ENCODE results near the gene IL6. TPM values are rescaled to one million over a fixed set of nuclear protein-coding genes. Genes with fewer than 3 reads are reported as not detected.
"Not testable (repeated sequence)": the region's sequence is repeated elsewhere in the genome, so short reads cannot be mapped to it uniquely, and the experiment has no call there.

IL6 gene
- total and polyA plus RNA-seq, 9 donors: 0.18 to 0.44 (median 0.31) TPM; not detected in 2

DNA sequence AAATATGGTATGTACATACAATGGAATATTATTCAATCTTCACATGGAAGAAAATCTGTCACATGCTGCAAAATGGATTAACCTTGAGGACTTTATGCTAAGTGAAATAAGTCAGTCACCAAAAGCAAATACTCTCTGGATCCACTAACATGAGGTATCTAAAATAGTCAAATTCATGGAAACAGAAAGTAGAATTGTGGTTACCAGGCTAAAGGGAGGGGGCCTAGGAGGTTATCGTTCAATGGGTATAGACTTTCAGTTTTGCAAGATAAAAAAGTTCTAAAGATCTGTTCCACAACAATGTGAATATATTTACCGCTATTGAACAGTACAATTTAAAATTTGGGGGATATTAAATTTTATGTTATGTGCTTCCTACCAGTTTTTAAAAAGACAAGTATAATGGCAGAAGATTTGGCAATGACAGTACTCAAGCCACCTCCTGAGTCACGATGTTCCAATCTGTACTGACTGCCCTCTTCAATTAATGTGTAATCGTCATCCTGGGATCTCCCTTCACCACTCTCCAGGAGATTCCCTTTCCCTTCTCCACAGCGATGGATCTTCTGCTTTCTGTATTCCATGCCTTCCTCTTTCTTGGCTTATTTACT, 32.3 kb upstream of the IL6 start:
- Histone ChIP-seq H3K9me3 (replicated peaks; ENCODE audit: control insufficient read depth, low read depth, low read length) (no peaks in the 10 kb centered on the region), H3K36me3 (ENCODE audit: control insufficient read depth, insufficient read depth, low read length) (no peaks in the 10 kb centered on the region), H3K4me3 (ENCODE audit: low read length) (no peak overlapping the region), H3K27ac (ENCODE audit: low read length) (no peak overlapping the region), H3K4me1 (ENCODE audit: control insufficient read depth, insufficient read depth, low read length) (no peaks in the 10 kb centered on the region), H3K27me3 (ENCODE audit: control insufficient read depth, insufficient read depth, low read length) (no peaks in the 10 kb centered on the region)
- DNase-seq: no peak
- 78% methylated on average over 2 of the region's 5 CpGs for WGBS (ENCODE audit: insufficient coverage)

DNA sequence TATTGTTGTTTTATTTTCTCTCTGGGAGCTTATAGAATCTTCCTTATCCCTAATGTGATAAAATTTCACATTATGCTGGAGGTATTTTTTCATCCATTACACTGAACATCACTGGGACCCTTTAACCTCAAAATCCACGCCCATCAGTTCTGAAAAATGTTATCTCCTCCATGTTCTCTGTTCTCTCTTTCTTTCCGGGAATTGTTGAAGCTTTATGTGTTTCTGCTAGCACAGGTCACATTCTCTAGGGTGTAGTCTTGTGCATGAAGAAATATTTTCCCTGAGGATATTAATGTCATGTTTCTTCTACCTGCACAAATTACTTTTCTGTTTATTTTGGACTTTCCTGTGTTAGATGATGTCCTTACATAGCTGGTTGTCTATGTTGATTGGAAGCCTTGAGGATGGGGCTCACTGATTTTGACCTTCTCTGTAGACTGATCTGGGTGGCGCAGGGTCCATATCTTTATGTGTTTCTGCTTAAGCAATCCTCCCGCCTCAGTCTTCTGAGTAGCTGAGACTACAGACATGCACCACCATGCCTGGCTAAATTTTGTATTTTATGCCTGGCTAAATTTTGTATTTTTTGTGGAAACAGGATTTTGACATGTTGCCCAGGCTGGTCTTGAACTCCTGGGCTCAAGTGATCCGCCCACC, 31.4 kb upstream of the IL6 start:
- Histone ChIP-seq H3K9me3 (replicated peaks; ENCODE audit: control insufficient read depth, low read depth, low read length) (no peaks in the 10 kb centered on the region), H3K4me1 (ENCODE audit: control insufficient read depth, insufficient read depth, low read length) (no peaks in the 10 kb centered on the region), H3K27ac (ENCODE audit: low read length) (no peak overlapping the region), H3K4me3 (ENCODE audit: low read length) (no peak overlapping the region), H3K36me3 (ENCODE audit: control insufficient read depth, insufficient read depth, low read length) (no peaks in the 10 kb centered on the region), H3K27me3 (ENCODE audit: control insufficient read depth, insufficient read depth, low read length) (no peaks in the 10 kb centered on the region)
- WGBS (ENCODE audit: insufficient coverage): 100% methylated on average over 1 of the region's 5 CpGs
- no peak for DNase-seq

DNA sequence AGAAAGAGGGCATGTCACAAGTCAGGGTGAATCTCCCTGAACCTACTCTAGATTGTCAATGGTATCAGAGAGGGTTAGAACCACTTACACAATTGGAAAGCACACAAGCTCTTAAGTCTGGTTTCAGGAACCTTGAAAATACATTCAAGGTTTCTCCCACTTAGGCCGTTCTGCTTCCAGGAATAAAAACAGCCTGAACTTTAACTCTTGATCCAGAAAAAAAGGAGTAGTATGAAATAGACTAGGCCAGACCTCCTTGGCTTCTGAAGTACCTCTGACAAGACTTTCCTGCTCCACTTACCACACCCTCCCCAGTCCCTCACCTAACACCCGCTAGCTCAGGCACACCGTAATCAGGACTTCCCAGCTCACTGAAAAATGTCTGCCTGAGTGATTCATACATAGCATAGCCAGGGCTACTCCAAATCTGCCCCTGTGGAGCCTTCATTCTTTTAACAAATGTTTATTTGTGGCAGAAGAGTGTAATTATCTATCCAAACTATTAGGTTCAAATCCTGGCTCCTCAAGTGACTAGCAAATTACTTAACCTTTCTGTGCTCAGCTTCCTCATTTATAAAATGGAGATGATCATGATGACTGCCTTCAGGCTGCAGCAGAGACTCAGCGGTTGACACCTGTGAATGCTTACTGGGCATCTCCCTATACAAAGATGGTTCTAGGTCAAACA, 30.3 kb upstream of the IL6 start:
- Histone ChIP-seq H3K9me3 (replicated peaks; ENCODE audit: control insufficient read depth, low read depth, low read length) (no peaks in the 10 kb centered on the region), H3K4me1 (ENCODE audit: control insufficient read depth, insufficient read depth, low read length) (no peaks in the 10 kb centered on the region), H3K4me3 (ENCODE audit: low read length) (no peak overlapping the region), H3K27me3 (ENCODE audit: control insufficient read depth, insufficient read depth, low read length) (no peaks in the 10 kb centered on the region), H3K27ac (ENCODE audit: low read length) (no peak overlapping the region), H3K36me3 (ENCODE audit: control insufficient read depth, insufficient read depth, low read length) (no peaks in the 10 kb centered on the region)
- 33% methylated on average over 1 of the region's 4 CpGs for WGBS (ENCODE audit: insufficient coverage)
- peak; percentile 12 for DNase-seq

DNA sequence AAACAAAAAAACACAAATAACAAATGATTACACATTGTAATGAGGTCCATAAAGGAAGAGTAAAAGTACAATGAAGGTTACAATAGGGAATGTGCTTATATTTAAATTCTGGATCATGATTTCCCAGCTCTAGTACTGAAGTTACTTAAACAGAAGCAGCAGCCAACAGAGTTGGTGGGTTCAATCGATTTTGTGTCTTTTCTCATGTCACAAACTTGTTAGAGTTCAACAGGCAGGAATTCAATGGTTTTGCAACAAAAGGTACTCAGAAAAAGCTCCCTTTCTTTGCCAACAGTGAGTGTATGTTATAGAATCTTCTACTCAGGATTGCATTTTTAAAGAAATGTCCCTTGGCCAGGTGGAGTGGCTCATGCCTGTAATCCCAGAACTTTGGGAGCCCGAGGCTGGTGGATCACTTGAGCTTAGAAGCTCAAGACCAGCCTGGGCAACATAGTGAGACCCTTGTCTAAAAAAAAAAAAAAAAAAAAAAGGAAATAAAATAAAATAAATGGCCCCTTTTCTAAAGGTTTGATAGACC, 29.6 kb upstream of the IL6 start:
- no peak for DNase-seq
- Histone ChIP-seq H3K27me3 (ENCODE audit: control insufficient read depth, insufficient read depth, low read length) (no peaks in the 10 kb centered on the region), H3K9me3 (replicated peaks; ENCODE audit: control insufficient read depth, low read depth, low read length) (no peaks in the 10 kb centered on the region), H3K27ac (ENCODE audit: low read length) (no peak overlapping the region), H3K36me3 (ENCODE audit: control insufficient read depth, insufficient read depth, low read length) (no peaks in the 10 kb centered on the region), H3K4me1 (ENCODE audit: control insufficient read depth, insufficient read depth, low read length) (no peaks in the 10 kb centered on the region), H3K4me3 (ENCODE audit: low read length) (no peak overlapping the region)
- WGBS (ENCODE audit: insufficient coverage): no CpG with 5 or more reads among the region's 2 CpGs

DNA sequence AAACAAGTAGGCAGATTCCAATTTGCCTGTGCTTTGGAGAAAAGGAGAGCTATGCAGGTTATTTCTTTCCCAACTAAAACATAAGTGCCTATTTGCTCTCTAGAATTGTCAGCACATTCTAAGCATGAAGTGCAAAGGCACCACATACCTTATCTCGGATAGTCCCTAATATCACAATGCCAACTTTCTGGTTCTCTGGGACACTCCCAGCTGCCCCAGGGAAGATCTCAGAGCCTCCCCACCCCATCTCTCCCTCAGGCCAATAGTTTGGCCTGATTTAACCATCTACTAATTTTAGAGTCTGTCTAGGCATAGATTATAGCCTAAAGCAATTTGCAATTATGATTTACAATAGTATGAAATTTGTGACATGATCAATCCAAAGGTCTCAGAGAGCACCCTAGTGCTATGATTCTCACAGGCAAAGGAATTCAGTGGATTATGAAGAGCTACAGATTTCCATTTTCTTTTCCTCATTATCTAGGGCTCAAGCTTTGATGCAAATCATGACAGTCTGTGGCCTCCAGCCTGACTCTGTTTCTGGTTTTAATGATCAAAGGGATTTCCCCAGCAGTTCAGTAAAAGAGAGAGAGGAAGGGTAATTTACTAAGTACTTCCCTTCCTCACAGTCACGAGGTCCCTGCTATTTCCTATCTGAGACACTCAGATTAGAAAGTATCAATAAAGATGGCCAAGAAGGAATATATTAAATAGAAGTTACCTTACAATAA, 29.0 kb upstream of the IL6 start:
- no peak for DNase-seq
- H3K4me3 ChIP-seq (ENCODE audit: low read length): no peak overlapping the region
- H3K9me3 ChIP-seq (replicated peaks; ENCODE audit: control insufficient read depth, low read depth, low read length): no peaks in the 10 kb centered on the region
- no peaks in the 10 kb centered on the region for H3K4me1 ChIP-seq (ENCODE audit: control insufficient read depth, insufficient read depth, low read length)
- no peaks in the 10 kb centered on the region for H3K27me3 ChIP-seq (ENCODE audit: control insufficient read depth, insufficient read depth, low read length)
- H3K27ac ChIP-seq (ENCODE audit: low read length): no peak overlapping the region
- 100% methylated on average over 1 of the region's 2 CpGs for WGBS (ENCODE audit: insufficient coverage)
- no peaks in the 10 kb centered on the region for H3K36me3 ChIP-seq (ENCODE audit: control insufficient read depth, insufficient read depth, low read length)

DNA sequence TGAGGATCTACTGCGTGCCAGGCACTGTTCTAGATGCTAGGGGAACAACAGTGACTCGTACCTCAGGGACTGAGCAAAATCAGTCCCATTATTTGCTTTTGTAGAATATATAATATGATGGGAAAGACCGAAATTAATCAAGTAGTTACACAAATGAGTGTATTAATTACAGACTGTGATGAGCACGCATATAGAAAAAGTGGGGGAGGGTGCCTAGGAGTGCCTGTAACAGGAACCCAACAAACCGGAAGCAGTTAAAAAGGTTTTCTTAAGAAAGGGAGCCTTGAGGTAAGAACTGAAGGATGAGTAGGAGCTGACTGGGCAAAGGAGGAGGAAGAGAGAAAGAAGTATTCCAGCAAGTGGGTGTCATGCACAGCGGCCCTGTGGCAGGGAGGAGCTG, 28.2 kb upstream of the IL6 start:
- H3K4me1 ChIP-seq (ENCODE audit: control insufficient read depth, insufficient read depth, low read length): no peaks in the 10 kb centered on the region
- no peak overlapping the region for H3K4me3 ChIP-seq (ENCODE audit: low read length)
- no peak for DNase-seq
- H3K27ac ChIP-seq (ENCODE audit: low read length): no peak overlapping the region
- H3K36me3 ChIP-seq (ENCODE audit: control insufficient read depth, insufficient read depth, low read length): no peaks in the 10 kb centered on the region
- H3K9me3 ChIP-seq (replicated peaks; ENCODE audit: control insufficient read depth, low read depth, low read length): no peaks in the 10 kb centered on the region
- H3K27me3 ChIP-seq (ENCODE audit: control insufficient read depth, insufficient read depth, low read length): no peaks in the 10 kb centered on the region
- WGBS (ENCODE audit: insufficient coverage): 94% methylated on average over 3 of the region's 6 CpGs

DNA sequence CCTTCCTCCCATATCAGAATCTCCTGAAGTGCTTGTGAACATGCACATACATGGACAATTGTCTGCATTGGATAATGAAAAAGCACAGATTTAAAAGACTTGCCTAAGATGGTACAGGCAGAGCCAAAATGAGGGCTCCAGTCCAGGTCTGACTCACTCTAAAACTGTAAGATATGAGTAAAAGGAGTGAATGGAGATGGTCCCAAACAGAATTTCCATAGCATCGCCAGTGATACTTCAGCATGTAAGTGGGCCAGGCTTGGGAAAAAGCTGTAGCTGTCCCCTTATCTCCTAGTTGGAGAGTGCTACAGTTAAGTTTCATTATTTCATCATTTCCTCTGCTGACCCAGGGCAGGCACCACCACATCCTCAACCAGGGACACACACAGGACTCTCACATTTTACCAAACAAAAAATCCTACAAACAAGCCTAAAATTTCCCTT, 26.4 kb upstream of the IL6 start:
- Histone ChIP-seq H3K4me1 (ENCODE audit: control insufficient read depth, insufficient read depth, low read length) (no peaks in the 10 kb centered on the region), H3K27ac (ENCODE audit: low read length) (no peak overlapping the region), H3K27me3 (ENCODE audit: control insufficient read depth, insufficient read depth, low read length) (no peaks in the 10 kb centered on the region), H3K36me3 (ENCODE audit: control insufficient read depth, insufficient read depth, low read length) (no peaks in the 10 kb centered on the region), H3K4me3 (ENCODE audit: low read length) (no peak overlapping the region), H3K9me3 (replicated peaks; ENCODE audit: control insufficient read depth, low read depth, low read length) (no peaks in the 10 kb centered on the region)
- WGBS (ENCODE audit: insufficient coverage): no CpG with 5 or more reads among the region's 1 CpG
- DNase-seq: no peak

DNA sequence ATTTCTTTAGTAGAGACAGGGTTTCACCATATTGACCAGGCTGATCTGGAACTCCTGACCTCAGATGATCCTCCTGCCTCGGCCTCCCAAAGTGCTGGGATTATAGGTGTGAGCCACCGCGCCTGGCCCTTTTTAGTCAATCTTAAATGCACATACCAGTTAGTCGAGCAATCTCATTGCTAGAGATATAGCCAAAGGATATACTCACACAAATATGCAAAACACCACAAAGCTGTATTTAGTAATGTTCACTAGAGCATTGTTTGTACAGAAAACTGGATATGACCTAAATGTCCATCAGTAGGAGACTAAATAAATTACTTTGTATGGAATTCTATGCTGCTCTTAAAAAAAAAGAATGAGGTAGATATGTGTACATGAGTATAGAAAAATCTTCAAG, 24.5 kb upstream of the IL6 start:
- Histone ChIP-seq H3K27me3 (ENCODE audit: control insufficient read depth, insufficient read depth, low read length) (no peaks in the 10 kb centered on the region), H3K9me3 (replicated peaks; ENCODE audit: control insufficient read depth, low read depth, low read length) (no peaks in the 10 kb centered on the region), H3K27ac (ENCODE audit: low read length) (no peak overlapping the region), H3K36me3 (ENCODE audit: control insufficient read depth, insufficient read depth, low read length) (no peaks in the 10 kb centered on the region), H3K4me1 (ENCODE audit: control insufficient read depth, insufficient read depth, low read length) (no peaks in the 10 kb centered on the region), H3K4me3 (ENCODE audit: low read length) (no peak overlapping the region)
- WGBS (ENCODE audit: insufficient coverage): no CpG with 5 or more reads among the region's 4 CpGs
- no peak for DNase-seq

DNA sequence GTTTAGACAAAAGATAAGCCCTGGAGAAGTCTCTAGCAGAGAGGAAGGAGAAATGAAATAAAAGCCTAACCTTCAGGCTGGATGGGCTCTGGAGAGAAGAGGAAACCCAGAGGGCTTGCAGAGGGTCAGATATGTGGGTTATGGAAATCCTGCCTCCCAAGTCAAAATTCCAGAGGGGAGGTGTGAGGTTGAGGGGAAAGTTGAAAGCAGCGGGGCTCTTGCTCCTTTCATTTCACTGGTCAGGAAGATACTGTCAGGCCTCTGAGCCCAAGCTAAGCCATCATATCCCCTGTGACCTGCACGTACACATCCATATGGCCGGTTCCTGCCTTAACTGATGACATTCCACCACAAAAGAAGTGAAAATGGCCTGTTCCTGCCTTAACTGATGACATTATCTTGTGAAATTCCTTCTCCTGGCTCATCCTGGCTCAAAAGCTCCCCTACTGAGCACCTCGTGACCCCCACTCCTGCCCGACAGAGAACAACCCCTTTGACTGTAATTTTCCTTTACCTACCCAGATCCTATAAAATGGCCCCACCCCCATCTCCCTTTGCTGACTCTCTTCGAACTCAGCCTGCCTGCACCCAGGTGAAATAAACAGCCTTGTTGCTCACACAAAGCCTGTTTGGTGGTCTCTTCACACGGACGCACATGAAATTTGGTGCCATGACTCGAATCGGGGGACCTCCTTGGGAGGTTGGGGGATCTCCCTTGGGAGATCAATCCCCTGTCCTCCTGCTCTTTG, 23.7 kb upstream of the IL6 start:
- H3K4me3 ChIP-seq (ENCODE audit: low read length); H3K4me1 ChIP-seq (ENCODE audit: control insufficient read depth, insufficient read depth, low read length); H3K36me3 ChIP-seq (ENCODE audit: control insufficient read depth, insufficient read depth, low read length); H3K27ac ChIP-seq (ENCODE audit: low read length); H3K27me3 ChIP-seq (ENCODE audit: control insufficient read depth, insufficient read depth, low read length); DNase-seq; H3K9me3 ChIP-seq (replicated peaks; ENCODE audit: control insufficient read depth, low read depth, low read length): not testable (repeated sequence)
- WGBS (ENCODE audit: insufficient coverage): 96% methylated on average over 4 of the region's 10 CpGs
